A549 treated with AZD9567 at 1 μM for 4 hours (cell line): ENCODE measurements around the gene AZU1. TPM values are rescaled to one million over a fixed set of nuclear protein-coding genes. Genes with fewer than 3 reads are reported as not detected.

Source experiments
- total RNA-seq: library from RNA; stranded (reverse); fragments of 200-300 nt; extraction: Qiagen RNA extraction; gene quantifications from 5 replicates; pipeline ENCODE4 v1.2.3, GENCODE V29; 2022; ENCODE audit not compliant: insufficient read depth

AZU1 gene
- 0.22 to 0.41 TPM (median 0.27 TPM) in 4 of 5 replicates, not detected in the other for total RNA-seq

DNA sequence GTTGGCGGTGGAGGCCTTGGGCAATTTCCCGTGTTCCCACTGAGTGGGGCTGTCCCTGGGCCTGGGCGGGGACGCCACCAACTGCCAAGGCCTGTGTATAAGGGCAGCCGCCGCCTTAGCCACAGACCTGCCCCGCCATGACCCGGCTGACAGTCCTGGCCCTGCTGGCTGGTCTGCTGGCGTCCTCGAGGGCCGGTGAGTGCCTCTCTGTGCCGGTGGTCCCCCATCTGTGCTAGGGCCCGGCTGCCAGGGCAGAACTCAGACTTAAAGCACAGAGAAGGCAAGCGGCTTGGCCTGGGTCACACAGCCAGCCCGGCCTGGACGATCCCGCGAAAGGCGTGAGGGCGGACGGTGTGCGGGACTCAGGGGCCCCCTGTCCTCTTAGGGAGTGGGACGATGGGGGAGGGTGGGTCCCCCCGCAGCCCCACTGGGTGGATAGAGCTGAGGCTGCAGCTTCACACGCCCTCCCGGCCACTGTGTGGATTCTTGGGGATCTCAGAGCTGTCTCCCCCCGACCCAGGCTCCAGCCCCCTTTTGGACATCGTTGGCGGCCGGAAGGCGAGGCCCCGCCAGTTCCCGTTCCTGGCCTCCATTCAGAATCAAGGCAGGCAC, at the start of gene AZU1:
AZU1 (plus strand) TSS at position 128 of the 612 bp plus-strand sequence; CDS start at position 138, 10 bp downstream.

GRCh38 chr19:796692-797527, 30.7 kb upstream of the AZU1 start, which contains the start of gene PTBP1:
TSS of gene PTBP1 (plus strand) at chr19:797452. CDS start at chr19:797498, 46 bp downstream.

DNA sequence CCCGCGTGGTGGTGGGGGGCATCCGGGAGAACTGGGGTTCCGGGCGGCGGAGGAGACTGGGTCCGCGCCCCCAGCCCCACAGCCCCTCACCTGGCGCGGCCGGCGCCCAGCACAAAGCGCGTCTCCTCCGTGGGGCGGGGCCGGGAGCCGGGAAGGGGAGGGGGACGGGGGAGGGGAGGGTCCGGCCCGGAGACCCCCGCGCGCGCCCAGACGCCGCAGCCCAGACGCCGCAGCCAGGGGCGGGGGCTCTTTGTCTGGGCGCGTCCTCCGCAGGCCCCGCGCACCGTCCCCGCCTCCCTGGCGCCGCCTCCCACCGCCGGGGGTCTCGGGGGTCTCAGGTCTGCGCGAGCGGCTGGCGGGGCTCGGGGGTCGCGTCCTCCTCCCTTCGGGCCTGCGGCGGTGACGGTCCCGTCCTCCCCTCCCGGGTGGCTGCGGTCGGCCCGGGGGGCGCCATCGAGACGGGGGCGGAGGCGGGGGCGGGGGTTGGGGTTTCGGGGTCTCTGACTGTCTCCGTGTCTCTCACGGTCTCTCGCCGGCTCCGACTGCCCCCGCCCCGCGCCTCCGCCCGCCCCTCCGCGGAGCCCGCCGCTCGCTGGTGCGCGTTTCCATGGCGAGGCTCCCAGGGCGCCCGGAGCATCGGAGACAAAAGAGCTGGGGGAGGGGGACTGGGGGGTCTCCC, 5.7 kb upstream of the AZU1 start, which contains the start of gene PLPPR3:
PLPPR3 (minus strand) TSS at position 131 of the 679 bp plus-strand sequence. CDS start 396 bp downstream, outside the sequence.

GRCh38 chr19:840519-841206, 13.0 kb downstream of the AZU1 start, which contains the start of gene PRTN3:
TSS of gene PRTN3 (plus strand) at chr19:840999. CDS start at chr19:841009, 10 bp downstream.

DNA sequence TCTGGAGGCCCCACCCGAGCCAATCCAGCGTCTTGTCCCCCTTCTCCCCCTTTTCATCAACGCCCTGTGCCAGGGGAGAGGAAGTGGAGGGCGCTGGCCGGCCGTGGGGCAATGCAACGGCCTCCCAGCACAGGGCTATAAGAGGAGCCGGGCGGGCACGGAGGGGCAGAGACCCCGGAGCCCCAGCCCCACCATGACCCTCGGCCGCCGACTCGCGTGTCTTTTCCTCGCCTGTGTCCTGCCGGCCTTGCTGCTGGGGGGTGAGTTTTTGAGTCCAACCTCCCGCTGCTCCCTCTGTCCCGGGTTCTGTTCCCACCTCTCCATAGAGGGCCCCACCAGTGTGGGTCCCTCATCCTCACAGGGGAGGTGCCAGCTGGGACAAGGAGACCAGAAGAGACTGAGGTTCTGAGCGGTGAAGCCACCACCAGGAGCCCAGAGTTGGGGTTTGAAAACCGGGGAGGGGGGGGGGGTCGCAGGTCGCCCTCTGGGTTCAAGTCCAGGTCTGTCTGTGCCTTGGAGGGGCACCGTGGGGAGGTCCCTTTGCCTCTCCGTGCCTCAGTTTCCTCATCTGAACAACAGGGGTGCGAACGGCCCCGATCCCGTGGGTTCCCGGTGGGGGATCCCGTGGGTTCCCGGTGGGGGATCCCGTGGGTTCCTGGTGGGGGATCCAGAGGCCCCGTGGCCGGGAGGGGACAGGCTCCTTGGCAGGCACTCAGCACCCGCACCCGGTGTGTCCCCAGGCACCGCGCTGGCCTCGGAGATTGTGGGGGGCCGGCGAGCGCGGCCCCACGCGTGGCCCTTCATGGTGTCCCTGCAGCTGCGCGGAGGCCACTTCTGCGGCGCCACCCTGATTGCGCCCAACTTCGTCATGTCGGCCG, 24.7 kb downstream of the AZU1 start, which contains the start of gene ELANE:
ELANE (plus strand) TSS at position 168 of the 878 bp plus-strand sequence; CDS start at position 194, 26 bp downstream.

DNA sequence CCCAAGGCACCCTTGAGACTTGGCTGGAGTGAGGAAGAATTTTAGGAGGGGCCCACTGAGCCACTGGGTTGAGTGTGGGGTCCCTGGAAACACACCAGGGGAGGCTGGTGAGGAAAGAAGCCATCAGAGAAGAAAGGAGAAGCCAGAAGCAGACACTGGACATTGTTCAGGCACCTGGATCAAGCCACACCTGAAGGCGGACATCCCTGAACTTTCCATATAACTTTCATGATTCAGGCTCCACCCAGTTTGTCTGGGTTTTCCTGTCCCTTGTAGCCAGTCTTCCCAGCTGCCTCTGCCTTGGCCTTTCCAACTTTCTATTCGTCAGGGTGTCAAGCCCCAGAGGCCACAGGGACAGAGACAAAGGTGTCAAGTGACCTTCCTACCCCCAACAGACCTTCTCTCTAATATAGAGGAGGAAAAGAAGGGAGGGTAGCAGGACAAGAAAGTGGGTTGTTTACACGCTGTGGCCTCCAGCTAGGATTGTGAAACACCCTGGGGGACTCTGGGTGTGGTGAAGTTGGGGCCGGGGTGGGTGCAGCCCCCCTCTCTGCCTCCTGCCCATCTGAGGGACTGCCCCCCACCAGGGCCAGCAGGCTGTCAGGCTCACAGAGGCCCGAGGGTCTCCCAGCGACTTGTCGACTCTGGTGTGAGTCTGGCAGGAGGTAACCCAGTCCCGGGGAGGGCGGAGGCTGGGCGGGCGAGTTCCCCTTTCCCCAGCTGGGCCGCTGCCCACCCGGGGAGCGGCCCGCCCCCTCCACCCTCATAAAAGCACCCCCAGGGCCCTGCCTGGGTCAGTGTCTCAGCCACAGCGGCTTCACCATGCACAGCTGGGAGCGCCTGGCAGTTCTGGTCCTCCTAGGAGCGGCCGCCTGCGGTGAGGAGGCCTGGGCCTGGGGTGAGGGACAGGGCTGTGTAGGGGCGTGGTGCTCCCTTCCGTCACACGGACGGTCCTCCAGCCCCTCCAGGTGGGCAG, 31.5 kb downstream of the AZU1 start, which contains the start of gene CFD:
CFD (plus strand) TSS at position 797 of the 976 bp plus-strand sequence; CDS start at position 823, 26 bp downstream.

Other genes starting within 250 kb of the AZU1 start
- 26.8 to 36.7 TPM (median 34.9 TPM) in 5 replicates for gene HCN2, start 238.0 kb upstream of the AZU1 start, total RNA-seq
- 79.2 to 97.4 TPM (median 83.6 TPM) in 5 replicates for gene POLRMT, start 194.3 kb upstream of the AZU1 start, total RNA-seq
- 0.58 to 0.97 TPM (median 0.78 TPM) in 4 of 5 replicates, not detected in the other for gene FGF22, start 188.0 kb upstream of the AZU1 start, total RNA-seq
- gene RNF126, start 164.6 kb upstream of the AZU1 start, total RNA-seq, result 63.5 to 73.3 TPM (median 72.5 TPM) in 5 replicates
- 198 to 279 TPM (median 261 TPM) in 5 replicates for gene FSTL3, start 151.4 kb upstream of the AZU1 start, total RNA-seq
- 0.10 to 0.32 TPM (median 0.13 TPM) in 3 of 5 replicates, not detected in the others for gene PRSS57, start 132.4 kb upstream of the AZU1 start, total RNA-seq
- 6.7 to 14.2 TPM (median 12.8 TPM) in 5 replicates for gene PALM, start 118.9 kb upstream of the AZU1 start, total RNA-seq
- 63.4 to 77.5 TPM (median 76.5 TPM) in 5 replicates for gene MISP, start 76.7 kb upstream of the AZU1 start, total RNA-seq
- 220 to 256 TPM (median 229 TPM) in 5 replicates for gene PTBP1, start 30.4 kb upstream of the AZU1 start, total RNA-seq
- gene PLPPR3, start 5.9 kb upstream of the AZU1 start, total RNA-seq, result 2.9 to 4.8 TPM (median 4.2 TPM) in 5 replicates
- gene PRTN3, start 13.2 kb downstream of the AZU1 start, total RNA-seq, result 0.20 to 0.55 TPM (median 0.32 TPM) in 4 of 5 replicates, not detected in the other
- gene ELANE, start 24.5 kb downstream of the AZU1 start, total RNA-seq, result 0.09 to 0.18 TPM (median 0.12 TPM) in 4 of 5 replicates, not detected in the other
- gene CFD, start 31.8 kb downstream of the AZU1 start, total RNA-seq, result 19.2 to 25.8 TPM (median 23.5 TPM) in 5 replicates
- gene MED16, start 65.3 kb downstream of the AZU1 start, total RNA-seq, result 16.3 to 22.4 TPM (median 19.0 TPM) in 5 replicates
- not detected in 5 replicates for gene RNU6-9, start 65.6 kb downstream of the AZU1 start, total RNA-seq
- 20.0 to 43.9 TPM (median 40.6 TPM) in 5 replicates for gene R3HDM4, start 85.4 kb downstream of the AZU1 start, total RNA-seq
- gene KISS1R, start 89.5 kb downstream of the AZU1 start, total RNA-seq, result 0.28 to 0.65 TPM (median 0.43 TPM) in 4 of 5 replicates, not detected in the other
- 3.2 to 5.1 TPM (median 3.9 TPM) in 5 replicates for gene ARID3A, start 98.2 kb downstream of the AZU1 start, total RNA-seq
- gene WDR18, start 156.5 kb downstream of the AZU1 start, total RNA-seq, result 45.2 to 72.8 TPM (median 66.3 TPM) in 5 replicates
- 2.0 to 3.7 TPM (median 3.3 TPM) in 4 of 5 replicates, not detected in the other for gene GRIN3B, start 172.6 kb downstream of the AZU1 start, total RNA-seq
- gene TMEM259, start 193.3 kb downstream of the AZU1 start, total RNA-seq, result 81.7 to 126 TPM (median 123 TPM) in 5 replicates
- not detected in 5 replicates for gene RNU6-2, start 193.7 kb downstream of the AZU1 start, total RNA-seq
- gene CNN2, start 198.8 kb downstream of the AZU1 start, total RNA-seq, result 59.2 to 96.5 TPM (median 67.0 TPM) in 5 replicates
- 11.2 to 16.3 TPM (median 13.7 TPM) in 5 replicates for gene ABCA7, start 212.3 kb downstream of the AZU1 start, total RNA-seq
- 2.6 to 3.2 TPM (median 2.9 TPM) in 5 replicates for gene ARHGAP45, start 239.3 kb downstream of the AZU1 start, total RNA-seq